ENCODE measurements around the gene SYT12.
A peak's percentile ranks its signal among the peaks of the same experiment; 100 is the strongest.

The SYT12 gene

GRCh38 chr11:67022961-67023956 is at the start of gene SYT12:
TSS of gene SYT12 (plus strand) at chr11:67023134. CDS start at chr11:67030145, 7,011 bp downstream.
- no peaks in the 10 kb centered on the region for H3K36me3 ChIP-seq (ENCODE audit: control insufficient read depth in 2 of 2, insufficient read depth in 2 of 2, low read length in 2 of 2)
- H3K27ac ChIP-seq (ENCODE audit: low read length): no peak within 1 kb of the TSS
- H3K9me3 ChIP-seq (ENCODE audit: control insufficient read depth in 2 of 2, low read length in 2 of 2): no peaks in the 10 kb centered on the region
- H3K4me1 ChIP-seq (ENCODE audit: control insufficient read depth, insufficient read depth, low read length): peaks cover 14% of the 10 kb centered on the region
- peaks cover 23 to 28% of the 10 kb centered on the region in 2 donors for H3K27me3 ChIP-seq (ENCODE audit: control insufficient read depth in 1 of 2, insufficient read depth in 2 of 2, low read length in 2 of 2)
- peak within 1 kb of the TSS; percentile 49 to 66 for H3K4me3 ChIP-seq (ENCODE audit: low read length in 2 of 2)
- H3K9ac ChIP-seq (ENCODE audit: low read length in 2 of 2): no peak within 1 kb of the TSS

GRCh38 chr11:66973956-66974580 is 48.9 kb upstream of the SYT12 start:
- Histone ChIP-seq H3K9me3 (ENCODE audit: control insufficient read depth in 2 of 2, low read length in 2 of 2) (no peaks in the 10 kb centered on the region), H3K4me1 (ENCODE audit: control insufficient read depth, insufficient read depth, low read length) (no peaks in the 10 kb centered on the region), H3K9ac (ENCODE audit: low read length in 2 of 2) (no peak overlapping the region), H3K27me3 (ENCODE audit: control insufficient read depth in 1 of 2, insufficient read depth in 2 of 2, low read length in 2 of 2) (peaks cover 2 to 3% of the 10 kb centered on the region in 2 donors), H3K4me3 (ENCODE audit: low read length in 2 of 2) (no peak overlapping the region), H3K36me3 (ENCODE audit: control insufficient read depth in 2 of 2, insufficient read depth in 2 of 2, low read length in 2 of 2) (no peaks in the 10 kb centered on the region), H3K27ac (ENCODE audit: low read length) (no peak overlapping the region)

GRCh38 chr11:66974724-66975404 is 48.1 kb upstream of the SYT12 start, which contains the start of gene C11orf86:
TSS of gene C11orf86 (plus strand) at chr11:66975304. CDS start at chr11:66975363, 59 bp downstream.
- H3K27ac ChIP-seq (ENCODE audit: low read length): no peak within 1 kb of the TSS
- H3K9me3 ChIP-seq (ENCODE audit: control insufficient read depth in 2 of 2, low read length in 2 of 2): peaks cover 0 to 3% of the 10 kb centered on the region in 2 donors
- H3K36me3 ChIP-seq (ENCODE audit: control insufficient read depth in 2 of 2, insufficient read depth in 2 of 2, low read length in 2 of 2): no peaks in the 10 kb centered on the region
- H3K9ac ChIP-seq (ENCODE audit: low read length in 2 of 2): no peak within 1 kb of the TSS
- peaks cover 2 to 3% of the 10 kb centered on the region in 2 donors for H3K27me3 ChIP-seq (ENCODE audit: control insufficient read depth in 1 of 2, insufficient read depth in 2 of 2, low read length in 2 of 2)
- H3K4me3 ChIP-seq (ENCODE audit: low read length in 2 of 2): no peak within 1 kb of the TSS
- no peaks in the 10 kb centered on the region for H3K4me1 ChIP-seq (ENCODE audit: control insufficient read depth, insufficient read depth, low read length)

- no peak overlapping the region for H3K9ac ChIP-seq (ENCODE audit: low read length in 2 of 2)
Observed at GRCh38 chr11:66975405-66976027, 47.4 kb upstream of the SYT12 start.

GRCh38 chr11:66976028-66976467 is 46.9 kb upstream of the SYT12 start:
- Histone ChIP-seq H3K9me3 (ENCODE audit: control insufficient read depth in 2 of 2, low read length in 2 of 2) (peaks cover 0 to 3% of the 10 kb centered on the region in 2 donors), H3K27me3 (ENCODE audit: control insufficient read depth in 1 of 2, insufficient read depth in 2 of 2, low read length in 2 of 2) (peaks cover 2 to 3% of the 10 kb centered on the region in 2 donors), H3K4me3 (ENCODE audit: low read length in 2 of 2) (no peak overlapping the region), H3K4me1 (ENCODE audit: control insufficient read depth, insufficient read depth, low read length) (no peaks in the 10 kb centered on the region), H3K36me3 (ENCODE audit: control insufficient read depth in 2 of 2, insufficient read depth in 2 of 2, low read length in 2 of 2) (no peaks in the 10 kb centered on the region), H3K27ac (ENCODE audit: low read length) (no peak overlapping the region), H3K9ac (ENCODE audit: low read length in 2 of 2) (no peak overlapping the region)

More at GRCh38 chr11:66975405-66976027, 47.4 kb upstream of the SYT12 start:
- H3K4me3 ChIP-seq (ENCODE audit: low read length in 2 of 2): no peak overlapping the region
- H3K4me1 ChIP-seq (ENCODE audit: control insufficient read depth, insufficient read depth, low read length): no peaks in the 10 kb centered on the region
- H3K27ac ChIP-seq (ENCODE audit: low read length): no peak overlapping the region
- peaks cover 2 to 3% of the 10 kb centered on the region in 2 donors for H3K27me3 ChIP-seq (ENCODE audit: control insufficient read depth in 1 of 2, insufficient read depth in 2 of 2, low read length in 2 of 2)
- H3K36me3 ChIP-seq (ENCODE audit: control insufficient read depth in 2 of 2, insufficient read depth in 2 of 2, low read length in 2 of 2): no peaks in the 10 kb centered on the region
- H3K9me3 ChIP-seq (ENCODE audit: control insufficient read depth in 2 of 2, low read length in 2 of 2): peaks cover 0 to 3% of the 10 kb centered on the region in 2 donors

- no peak overlapping the region for H3K27ac ChIP-seq (ENCODE audit: low read length)
- no peaks in the 10 kb centered on the region for H3K4me1 ChIP-seq (ENCODE audit: control insufficient read depth, insufficient read depth, low read length)
- peaks cover 2 to 3% of the 10 kb centered on the region in 2 donors for H3K27me3 ChIP-seq (ENCODE audit: control insufficient read depth in 1 of 2, insufficient read depth in 2 of 2, low read length in 2 of 2)
- H3K9me3 ChIP-seq (ENCODE audit: control insufficient read depth in 2 of 2, low read length in 2 of 2): peaks cover 0 to 3% of the 10 kb centered on the region in 2 donors
- H3K4me3 ChIP-seq (ENCODE audit: low read length in 2 of 2): no peak overlapping the region
- no peaks in the 10 kb centered on the region for H3K36me3 ChIP-seq (ENCODE audit: control insufficient read depth in 2 of 2, insufficient read depth in 2 of 2, low read length in 2 of 2)
- no peak overlapping the region for H3K9ac ChIP-seq (ENCODE audit: low read length in 2 of 2)
Observed at GRCh38 chr11:66976925-66977324, 46.0 kb upstream of the SYT12 start.

- peaks cover 0 to 3% of the 10 kb centered on the region in 2 donors for H3K9me3 ChIP-seq (ENCODE audit: control insufficient read depth in 2 of 2, low read length in 2 of 2)
- no peaks in the 10 kb centered on the region for H3K36me3 ChIP-seq (ENCODE audit: control insufficient read depth in 2 of 2, insufficient read depth in 2 of 2, low read length in 2 of 2)
- H3K27ac ChIP-seq (ENCODE audit: low read length): no peak overlapping the region
- H3K4me3 ChIP-seq (ENCODE audit: low read length in 2 of 2): no peak overlapping the region
- H3K9ac ChIP-seq (ENCODE audit: low read length in 2 of 2): no peak overlapping the region
- H3K27me3 ChIP-seq (ENCODE audit: control insufficient read depth in 1 of 2, insufficient read depth in 2 of 2, low read length in 2 of 2): peaks cover 2 to 3% of the 10 kb centered on the region in 2 donors
- no peaks in the 10 kb centered on the region for H3K4me1 ChIP-seq (ENCODE audit: control insufficient read depth, insufficient read depth, low read length)
Observed at GRCh38 chr11:66978229-66978628, 44.7 kb upstream of the SYT12 start.

- Histone ChIP-seq H3K27me3 (ENCODE audit: control insufficient read depth in 1 of 2, insufficient read depth in 2 of 2, low read length in 2 of 2) (peaks cover 2 to 3% of the 10 kb centered on the region in 2 donors), H3K4me3 (ENCODE audit: low read length in 2 of 2) (no peak overlapping the region), H3K27ac (ENCODE audit: low read length) (no peak overlapping the region), H3K9me3 (ENCODE audit: control insufficient read depth in 2 of 2, low read length in 2 of 2) (peaks cover 0 to 3% of the 10 kb centered on the region in 2 donors), H3K4me1 (ENCODE audit: control insufficient read depth, insufficient read depth, low read length) (no peaks in the 10 kb centered on the region), H3K36me3 (ENCODE audit: control insufficient read depth in 2 of 2, insufficient read depth in 2 of 2, low read length in 2 of 2) (no peaks in the 10 kb centered on the region), H3K9ac (ENCODE audit: low read length in 2 of 2) (no peak overlapping the region)
Observed at GRCh38 chr11:66978717-66979116, 44.2 kb upstream of the SYT12 start.

GRCh38 chr11:66979336-66979980 is 43.5 kb upstream of the SYT12 start:
- no peak overlapping the region for H3K9ac ChIP-seq (ENCODE audit: low read length in 2 of 2)
- H3K27me3 ChIP-seq (ENCODE audit: control insufficient read depth in 1 of 2, insufficient read depth in 2 of 2, low read length in 2 of 2): peaks cover 2 to 3% of the 10 kb centered on the region in 2 donors
- H3K9me3 ChIP-seq (ENCODE audit: control insufficient read depth in 2 of 2, low read length in 2 of 2): peaks cover 0 to 3% of the 10 kb centered on the region in 2 donors
- no peak overlapping the region for H3K4me3 ChIP-seq (ENCODE audit: low read length in 2 of 2)
- no peaks in the 10 kb centered on the region for H3K4me1 ChIP-seq (ENCODE audit: control insufficient read depth, insufficient read depth, low read length)
- no peaks in the 10 kb centered on the region for H3K36me3 ChIP-seq (ENCODE audit: control insufficient read depth in 2 of 2, insufficient read depth in 2 of 2, low read length in 2 of 2)
- H3K27ac ChIP-seq (ENCODE audit: low read length): no peak overlapping the region
